GM18511 (cell line): ENCODE measurements around the gene CEP290.
"Not testable (repeated sequence)": the region's sequence is repeated elsewhere in the genome, so short reads cannot be mapped to it uniquely, and the experiment has no call there.

Source experiments
- ATAC-seq: cut with Tn5 transposase; IDR thresholded peaks from one replicate; pipeline ENCODE4 v1.9.1; 2021; ENCODE audit warnings: mild to moderate bottlenecking, moderate library complexity; ENCODE audit not compliant: unreplicated experiment

The CEP290 gene

DNA sequence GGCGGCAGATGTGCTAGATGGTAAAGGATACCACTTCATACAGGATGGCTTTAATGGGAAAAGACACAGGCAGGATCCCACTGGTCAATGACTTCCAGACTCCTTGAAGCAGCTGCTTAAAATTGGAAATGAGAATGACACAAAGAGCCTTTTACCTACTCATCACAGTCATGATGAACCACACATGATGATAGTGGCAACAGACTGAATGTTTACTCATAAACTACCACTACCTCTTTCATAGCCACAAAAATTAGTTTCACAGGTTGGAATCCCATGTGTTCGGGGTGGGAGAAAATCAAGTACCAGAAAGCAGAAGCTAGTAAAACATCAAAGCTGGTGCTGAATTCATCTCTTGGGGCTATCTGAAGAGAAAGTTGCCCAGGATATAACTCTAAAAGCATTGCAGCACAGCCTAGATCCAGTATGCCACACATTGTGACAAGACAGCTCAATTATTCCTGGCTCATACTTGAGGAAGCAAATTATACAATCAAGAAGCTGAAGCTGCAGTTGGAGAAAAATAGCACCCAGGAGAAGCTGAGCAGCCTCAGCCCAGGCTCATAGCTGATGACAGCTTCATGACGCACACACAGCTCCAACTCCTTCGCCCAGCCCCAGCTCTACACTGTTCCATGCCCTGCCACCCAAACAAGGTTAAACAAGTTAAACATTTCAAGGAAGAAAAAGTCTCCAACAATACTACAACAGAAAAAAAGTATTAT is 83.7 kb downstream of the CEP290 start:
- no peak for ATAC-seq

DNA sequence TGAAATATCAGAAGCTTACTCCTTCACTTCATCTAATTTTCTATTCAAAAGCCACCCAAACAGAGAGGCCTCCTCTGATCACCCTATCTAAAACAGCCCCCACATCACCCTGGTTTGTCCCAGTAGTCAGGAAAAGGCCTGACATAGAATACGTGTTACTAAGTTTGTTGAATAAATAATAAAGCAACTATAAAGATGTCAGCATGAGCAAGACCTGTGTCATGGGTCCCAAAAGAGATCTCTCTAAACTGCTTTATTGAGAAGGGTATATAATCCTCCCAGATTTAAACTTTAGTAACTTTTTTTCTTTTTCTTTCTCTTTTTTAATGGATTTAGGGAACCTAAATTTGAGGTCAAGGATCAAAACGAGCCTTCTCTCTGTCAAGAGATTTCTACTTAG is 85.3 kb downstream of the CEP290 start:
- no peak for ATAC-seq

DNA sequence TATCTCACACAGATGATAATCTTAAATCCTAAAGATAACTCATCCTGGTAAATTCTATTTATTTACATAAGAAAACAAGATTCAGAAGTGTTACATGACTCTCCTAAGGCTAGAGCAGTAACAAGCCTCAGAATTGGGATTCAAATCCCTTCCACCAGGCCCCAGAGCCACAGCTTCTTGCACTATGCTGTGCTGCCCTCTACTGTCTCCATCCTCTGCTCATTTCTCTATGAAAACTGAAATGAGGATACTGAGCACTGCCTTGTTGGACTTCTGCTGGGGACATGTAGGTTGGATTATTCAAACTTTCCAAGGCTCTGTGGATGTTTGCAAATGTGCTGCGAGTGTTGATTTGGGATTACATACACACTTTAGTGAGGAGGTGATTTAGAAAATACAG is 89.2 kb downstream of the CEP290 start:
- ATAC-seq, result peak; percentile 75

DNA sequence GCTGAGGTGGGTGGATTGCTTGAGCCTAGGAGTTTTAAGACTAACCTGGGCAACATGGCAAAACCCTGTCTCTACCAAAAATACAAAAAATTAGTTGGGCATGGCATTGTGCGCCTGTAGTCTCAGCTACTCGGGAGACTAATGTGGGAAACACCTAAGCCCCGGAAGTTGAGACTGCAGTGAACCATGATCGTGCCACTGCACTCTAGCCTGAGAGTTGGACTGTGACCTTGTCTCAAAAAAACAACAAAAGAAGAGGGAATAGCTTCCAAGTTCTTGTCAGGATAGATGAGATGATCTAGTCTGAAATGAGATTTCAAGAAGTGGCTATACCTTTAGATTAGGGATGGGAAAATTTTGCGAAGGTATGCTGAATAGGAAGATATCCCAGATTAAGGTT is 97.9 kb downstream of the CEP290 start:
- no peak for ATAC-seq

DNA sequence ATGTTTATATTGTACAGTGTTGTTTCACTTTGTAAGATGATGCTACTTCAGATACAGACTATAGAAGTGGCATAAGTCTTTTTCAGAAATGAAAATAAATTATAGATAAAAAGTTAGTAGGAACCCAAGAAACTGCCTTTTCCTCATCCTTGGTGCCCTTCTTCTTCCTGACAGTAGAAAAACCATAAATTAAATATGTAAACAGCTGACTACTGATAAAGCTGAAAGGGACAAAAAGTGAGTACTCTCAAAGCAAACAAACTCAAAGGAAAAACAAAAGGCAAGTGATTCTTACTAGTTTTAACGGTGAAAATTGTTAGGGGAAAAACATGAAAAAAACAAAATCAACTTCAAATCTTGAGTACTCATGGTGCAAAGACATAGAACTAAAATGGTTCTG is 104.1 kb downstream of the CEP290 start:
- no peak for ATAC-seq

DNA sequence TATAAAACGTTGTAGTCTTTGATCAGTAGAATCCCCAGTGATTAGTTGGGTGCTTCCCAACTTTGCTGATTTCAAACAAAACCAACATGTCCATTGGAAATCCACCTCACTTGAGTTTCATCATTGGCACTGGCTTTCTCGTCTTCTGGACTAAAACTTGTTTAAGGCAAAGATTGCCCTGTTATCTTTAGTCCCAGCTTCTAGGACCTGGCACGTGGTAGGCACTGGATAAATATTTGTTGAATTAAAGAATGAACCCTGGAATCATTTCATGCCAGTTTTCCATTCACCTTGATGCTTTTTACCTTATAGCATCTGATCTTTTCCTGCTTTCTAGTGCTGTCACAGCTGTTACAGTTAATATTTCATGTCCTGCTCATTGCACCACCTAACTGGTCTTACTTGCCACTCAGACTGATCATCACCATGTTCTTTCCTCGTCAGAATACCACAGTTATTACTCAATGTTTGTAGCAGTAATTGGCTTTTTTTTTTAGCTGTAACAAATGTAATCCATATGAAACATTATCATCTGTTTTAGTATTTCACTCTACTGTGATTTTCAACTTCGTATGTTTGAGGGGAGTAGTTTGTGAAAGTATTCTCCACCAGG is 105.4 kb downstream of the CEP290 start:
- ATAC-seq, result no peak

DNA sequence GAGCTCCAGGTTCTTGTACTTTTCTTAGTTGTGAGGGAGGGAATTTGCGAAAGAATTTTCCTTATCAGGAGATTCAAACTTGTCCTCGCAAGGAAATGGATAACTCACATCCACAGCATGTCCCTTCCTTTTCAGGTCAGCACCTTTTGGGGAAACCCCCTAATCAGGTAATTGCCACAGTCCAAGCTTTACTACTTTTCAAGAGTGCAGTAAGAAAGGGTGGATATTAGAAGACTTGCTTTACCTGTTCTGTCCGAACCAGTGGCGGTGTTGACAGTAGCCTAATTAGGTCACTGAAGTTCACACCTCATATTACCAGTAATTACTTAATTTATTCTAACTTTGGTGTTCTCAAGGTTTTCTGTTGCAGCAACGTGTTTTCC is 106.0 kb downstream of the CEP290 start:
- peak; percentile 36 for ATAC-seq

DNA sequence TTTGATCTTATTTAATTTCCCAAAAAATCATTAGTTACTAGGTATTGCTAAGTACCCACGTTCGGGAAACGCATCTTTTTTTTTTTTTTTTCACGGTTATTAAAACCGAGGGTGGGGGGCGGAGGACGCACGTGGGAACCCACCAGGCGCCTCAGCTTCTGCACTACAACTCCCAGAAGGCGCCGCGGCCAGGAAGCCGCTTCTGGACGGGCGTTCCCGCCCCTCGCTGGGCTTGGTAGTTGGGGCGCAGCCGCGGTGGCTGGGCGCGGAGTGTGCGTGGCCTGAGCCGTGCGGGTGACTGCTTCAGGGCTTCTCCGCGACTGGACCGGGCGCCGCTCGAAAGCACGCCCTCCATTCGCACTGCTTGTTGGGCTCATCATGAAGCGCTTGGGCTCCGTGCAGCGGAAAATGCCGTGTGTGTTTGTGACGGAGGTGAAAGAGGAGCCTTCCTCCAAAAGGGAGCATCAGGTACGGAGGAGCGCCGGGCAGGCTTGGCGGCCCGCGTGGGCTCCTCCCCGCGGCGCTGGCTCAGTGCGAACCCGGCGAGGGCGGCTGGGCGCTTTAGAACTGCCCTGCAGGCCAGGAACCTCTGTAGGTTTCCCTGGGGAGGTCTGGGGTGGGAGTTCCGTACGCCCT is 106.5 kb downstream of the CEP290 start:
- peak; percentile 99 for ATAC-seq

DNA sequence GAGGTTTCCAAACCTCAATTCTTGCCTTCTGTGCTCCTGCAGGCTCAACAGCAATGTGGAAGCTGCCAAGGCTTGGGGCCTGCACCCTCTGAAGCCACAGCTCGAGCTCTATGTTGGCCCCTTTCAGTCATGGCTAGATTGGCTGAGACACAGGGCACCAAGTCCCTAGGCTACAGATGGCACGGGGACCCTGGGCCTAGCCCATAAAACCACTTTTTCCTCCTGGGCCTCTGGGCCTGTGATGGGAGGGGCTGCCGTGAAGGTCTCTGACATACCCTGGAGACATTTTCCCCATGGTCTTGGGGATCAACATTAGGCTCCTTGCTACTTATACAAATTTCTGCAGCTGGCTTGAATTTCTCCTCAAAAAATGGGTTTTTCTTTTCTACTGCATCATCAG is 110.7 kb downstream of the CEP290 start:
- ATAC-seq, result not testable (repeated sequence)

DNA sequence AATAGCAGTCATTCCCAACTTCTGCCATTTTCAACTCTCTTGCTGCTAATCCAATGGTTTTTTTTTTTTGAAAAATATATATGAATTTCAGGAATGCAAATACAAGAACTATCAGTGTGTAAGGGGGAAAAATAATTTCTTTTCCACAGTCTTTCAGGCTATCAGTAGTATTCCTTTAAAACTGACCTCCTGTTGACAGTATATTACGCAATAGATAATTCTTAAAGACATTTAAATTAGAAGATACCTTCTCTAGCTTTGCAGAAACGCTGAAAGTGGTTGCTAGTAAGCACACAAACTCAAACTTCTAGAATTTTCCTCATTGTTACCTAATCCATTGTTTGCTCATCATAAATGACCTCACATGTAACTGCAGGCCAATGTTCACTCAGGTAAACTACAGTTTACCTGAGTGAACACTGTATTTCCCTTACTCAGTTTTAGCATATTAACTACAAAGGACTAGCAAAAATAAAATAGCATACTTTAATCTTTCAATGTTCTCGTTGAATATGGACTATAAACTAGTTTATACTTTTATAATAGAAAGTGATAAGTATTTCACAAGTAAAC is 112.7 kb downstream of the CEP290 start, which contains the start of gene C12orf50:
TSS of gene C12orf50 (minus strand) at position 309 of the 573 bp plus-strand sequence. CDS start 2,439 bp downstream, outside the sequence.
- ATAC-seq, result no peak

DNA sequence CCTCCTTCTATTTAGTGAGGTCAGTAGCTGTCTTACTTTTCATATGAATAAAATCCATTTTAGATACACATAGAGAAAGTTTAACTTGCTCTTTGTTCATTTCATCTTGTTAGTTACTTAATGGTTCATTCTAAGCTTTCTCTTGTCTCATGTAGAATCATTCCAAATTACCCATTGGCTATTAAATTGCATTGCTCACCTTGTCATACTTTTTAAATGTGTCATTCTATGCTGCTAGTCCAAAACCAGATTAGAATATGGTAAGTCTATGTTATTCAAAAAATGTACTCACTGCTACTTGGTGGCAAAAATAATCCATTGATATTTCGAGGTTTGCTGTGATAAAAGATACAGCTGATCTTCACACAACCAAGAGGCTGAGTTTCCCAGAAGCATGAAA is 115.7 kb downstream of the CEP290 start:
- ATAC-seq, result no peak

DNA sequence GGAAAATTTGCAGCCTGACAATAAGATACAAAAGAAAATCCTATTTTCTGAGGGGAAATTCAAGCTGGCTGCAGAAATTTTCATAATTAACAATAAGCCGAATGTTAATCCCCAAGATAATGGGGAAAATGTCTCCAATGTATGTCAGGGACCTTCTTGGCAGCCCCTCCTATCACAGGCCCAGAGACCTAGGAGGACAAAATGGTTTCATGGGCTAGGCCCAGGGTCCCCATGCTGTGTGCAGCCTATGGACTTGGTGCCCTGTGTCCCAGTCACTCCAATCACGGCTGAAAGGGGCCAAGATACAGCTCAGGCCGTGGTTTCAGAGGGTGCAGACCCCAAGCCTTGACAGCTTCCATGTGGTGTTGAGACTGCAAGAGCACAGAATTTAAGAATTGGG is 123.9 kb downstream of the CEP290 start:
- no peak for ATAC-seq

DNA sequence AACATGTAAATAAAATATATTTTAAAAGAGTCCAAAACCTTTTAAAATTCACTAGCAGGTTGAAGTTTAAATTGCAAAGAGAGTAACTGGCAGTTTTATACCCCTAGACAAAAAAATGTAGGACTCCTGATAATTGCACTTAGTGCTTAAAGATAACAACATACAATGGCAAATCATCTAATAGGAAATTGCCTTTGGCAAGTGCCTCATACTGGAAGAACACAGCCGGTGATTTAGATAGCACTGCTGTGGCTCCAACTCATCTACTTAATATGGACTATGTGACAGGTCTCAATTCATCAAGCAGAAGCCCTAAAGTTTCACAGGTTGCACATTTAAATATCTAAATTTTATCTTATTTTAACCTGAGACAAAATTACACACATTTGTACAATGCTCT is 126.1 kb downstream of the CEP290 start:
- ATAC-seq, result no peak

DNA sequence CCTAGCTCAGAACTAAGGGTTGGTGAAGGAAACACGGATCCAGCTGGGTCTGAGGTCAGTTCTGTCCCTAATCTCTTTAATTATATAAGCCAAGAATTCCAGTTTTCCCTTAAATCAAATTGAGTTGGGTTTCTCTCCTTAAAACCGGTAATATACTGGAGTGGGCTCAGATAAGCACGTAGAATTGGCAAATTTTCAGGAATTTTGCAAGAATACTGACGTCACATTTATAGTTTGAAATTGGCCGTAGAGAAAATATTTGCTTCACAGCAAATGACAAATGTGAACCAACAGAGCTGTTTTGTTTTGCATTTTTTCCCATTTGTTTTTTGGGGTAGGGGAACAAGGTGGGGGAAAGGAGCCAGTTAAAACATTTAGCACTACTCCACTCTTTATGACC is 130.1 kb downstream of the CEP290 start:
- ATAC-seq, result no peak

DNA sequence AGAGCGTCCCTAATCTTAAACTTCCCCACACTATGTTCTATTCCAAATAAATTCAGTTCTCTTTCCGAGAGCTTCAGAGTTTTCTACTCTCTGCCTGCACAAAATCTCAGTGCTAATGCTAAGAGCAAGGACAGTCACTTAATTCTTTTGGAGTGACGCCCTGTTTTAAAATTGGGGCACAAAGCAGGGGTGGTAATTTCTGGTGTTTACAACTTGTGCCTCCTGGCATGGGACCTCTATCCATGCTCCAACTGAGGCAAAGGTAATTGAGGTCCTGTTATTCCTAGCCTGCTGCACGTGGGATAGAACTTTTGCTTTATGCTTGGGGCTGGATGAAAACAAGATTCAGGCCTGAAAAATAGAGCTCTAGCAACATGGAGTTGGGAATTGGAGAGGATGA is 135.5 kb downstream of the CEP290 start:
- no peak for ATAC-seq

DNA sequence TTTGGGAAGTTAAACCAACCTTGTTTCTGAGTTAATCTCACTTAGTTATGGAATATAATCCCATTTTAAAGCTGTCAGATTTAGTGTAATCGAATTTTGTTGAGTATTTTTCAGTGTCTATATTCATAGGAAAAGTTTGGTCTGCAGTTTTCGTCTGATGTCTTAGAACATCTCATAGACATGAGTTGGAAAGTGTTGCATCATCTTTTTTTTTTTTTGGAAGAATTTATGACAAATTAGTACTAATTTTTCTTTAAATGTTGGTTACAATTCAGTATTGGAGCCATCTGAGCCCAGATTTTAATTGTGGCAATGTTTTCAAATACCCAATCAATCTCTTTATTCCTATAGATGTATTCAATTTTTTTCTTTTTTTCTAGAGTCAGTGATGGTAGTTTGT is 140.6 kb downstream of the CEP290 start:
- no peak for ATAC-seq
